Measurements from ENCODE around the gene SCT.

DNA sequence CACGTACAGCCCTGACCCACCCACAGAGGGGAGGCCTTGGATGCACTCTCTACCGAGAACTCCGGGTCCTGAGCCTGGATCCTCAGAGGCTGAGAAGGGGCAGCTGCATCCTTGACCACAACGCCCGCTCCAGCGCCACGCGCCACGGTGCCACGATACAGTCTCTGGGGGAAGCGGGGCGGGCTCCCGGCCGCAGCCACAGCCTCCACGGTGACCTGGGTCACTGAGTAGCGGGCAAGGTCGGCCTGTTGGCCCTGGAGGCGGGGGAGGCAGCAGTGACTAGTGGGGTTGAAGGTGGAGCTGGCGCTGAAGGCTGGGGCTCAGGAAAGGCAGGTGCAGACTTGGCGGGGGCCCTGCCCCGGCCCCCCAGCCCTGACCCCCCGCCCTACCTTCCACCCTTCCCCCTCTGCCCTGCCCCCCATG, 7.3 kb downstream of the SCT start:
- no peak for TF ChIP-seq POLR2AphosphoS5 (IDR thresholded peaks at IDR 0.05)
- TF ChIP-seq, protein P1, sequence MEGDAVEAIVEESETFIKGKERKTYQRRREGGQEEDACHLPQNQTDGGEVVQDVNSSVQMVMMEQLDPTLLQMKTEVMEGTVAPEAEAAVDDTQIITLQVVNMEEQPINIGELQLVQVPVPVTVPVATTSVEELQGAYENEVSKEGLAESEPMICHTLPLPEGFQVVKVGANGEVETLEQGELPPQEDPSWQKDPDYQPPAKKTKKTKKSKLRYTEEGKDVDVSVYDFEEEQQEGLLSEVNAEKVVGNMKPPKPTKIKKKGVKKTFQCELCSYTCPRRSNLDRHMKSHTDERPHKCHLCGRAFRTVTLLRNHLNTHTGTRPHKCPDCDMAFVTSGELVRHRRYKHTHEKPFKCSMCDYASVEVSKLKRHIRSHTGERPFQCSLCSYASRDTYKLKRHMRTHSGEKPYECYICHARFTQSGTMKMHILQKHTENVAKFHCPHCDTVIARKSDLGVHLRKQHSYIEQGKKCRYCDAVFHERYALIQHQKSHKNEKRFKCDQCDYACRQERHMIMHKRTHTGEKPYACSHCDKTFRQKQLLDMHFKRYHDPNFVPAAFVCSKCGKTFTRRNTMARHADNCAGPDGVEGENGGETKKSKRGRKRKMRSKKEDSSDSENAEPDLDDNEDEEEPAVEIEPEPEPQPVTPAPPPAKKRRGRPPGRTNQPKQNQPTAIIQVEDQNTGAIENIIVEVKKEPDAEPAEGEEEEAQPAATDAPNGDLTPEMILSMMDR (IDR thresholded peaks at IDR 0.05; ENCODE audit: poor library complexity, severe bottlenecking) = no peak
- TF ChIP-seq EZH2 (IDR thresholded peaks at IDR 0.05; ENCODE audit: borderline replicate concordance, insufficient read depth, low read length, poor library complexity, severe bottlenecking) = no peak
- no peak for TF ChIP-seq RAD21 (conservative IDR thresholded peaks at IDR 0.05)
- no peak for TF ChIP-seq MXI1 (conservative IDR thresholded peaks at IDR 0.05; ENCODE audit: poor library complexity, severe bottlenecking)

All from neural cell (in vitro differentiated cells).